PC-3 (cell line): ENCODE data around the gene ITK.

Source experiments
- EZH2 ChIP-seq: fragments of 300-600 bp; sonication (generic); IDR thresholded peaks from one replicate; pipeline ENCODE4 v1.6.1; 2017; ENCODE audit warnings: antibody characterized with exemption, mild to moderate bottlenecking, low read length; ENCODE audit not compliant: unreplicated experiment
- TF ChIP-seq, protein P1 (sequence below): fragments of 300-600 bp; sonication (generic); conservative IDR thresholded peaks from 2 replicates; pipeline ENCODE4 v1.5.1; 2017; ENCODE audit warnings: antibody characterized with exemption, low read depth, mild to moderate bottlenecking, low read length

GRCh38 chr5:157162919-157163510 is 17.6 kb upstream of the ITK start:
- TF ChIP-seq, protein P1, sequence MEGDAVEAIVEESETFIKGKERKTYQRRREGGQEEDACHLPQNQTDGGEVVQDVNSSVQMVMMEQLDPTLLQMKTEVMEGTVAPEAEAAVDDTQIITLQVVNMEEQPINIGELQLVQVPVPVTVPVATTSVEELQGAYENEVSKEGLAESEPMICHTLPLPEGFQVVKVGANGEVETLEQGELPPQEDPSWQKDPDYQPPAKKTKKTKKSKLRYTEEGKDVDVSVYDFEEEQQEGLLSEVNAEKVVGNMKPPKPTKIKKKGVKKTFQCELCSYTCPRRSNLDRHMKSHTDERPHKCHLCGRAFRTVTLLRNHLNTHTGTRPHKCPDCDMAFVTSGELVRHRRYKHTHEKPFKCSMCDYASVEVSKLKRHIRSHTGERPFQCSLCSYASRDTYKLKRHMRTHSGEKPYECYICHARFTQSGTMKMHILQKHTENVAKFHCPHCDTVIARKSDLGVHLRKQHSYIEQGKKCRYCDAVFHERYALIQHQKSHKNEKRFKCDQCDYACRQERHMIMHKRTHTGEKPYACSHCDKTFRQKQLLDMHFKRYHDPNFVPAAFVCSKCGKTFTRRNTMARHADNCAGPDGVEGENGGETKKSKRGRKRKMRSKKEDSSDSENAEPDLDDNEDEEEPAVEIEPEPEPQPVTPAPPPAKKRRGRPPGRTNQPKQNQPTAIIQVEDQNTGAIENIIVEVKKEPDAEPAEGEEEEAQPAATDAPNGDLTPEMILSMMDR = no peak
- no peak for TF ChIP-seq EZH2
